Fibroblast of upper back skin (primary cell): Measurements from ENCODE around the gene HEATR5A.

Experiments used
- DNase-seq: peaks from one replicate; pipeline ENCODE4 v3.0.0-alpha.2; 2013

Gene HEATR5A

DNA sequence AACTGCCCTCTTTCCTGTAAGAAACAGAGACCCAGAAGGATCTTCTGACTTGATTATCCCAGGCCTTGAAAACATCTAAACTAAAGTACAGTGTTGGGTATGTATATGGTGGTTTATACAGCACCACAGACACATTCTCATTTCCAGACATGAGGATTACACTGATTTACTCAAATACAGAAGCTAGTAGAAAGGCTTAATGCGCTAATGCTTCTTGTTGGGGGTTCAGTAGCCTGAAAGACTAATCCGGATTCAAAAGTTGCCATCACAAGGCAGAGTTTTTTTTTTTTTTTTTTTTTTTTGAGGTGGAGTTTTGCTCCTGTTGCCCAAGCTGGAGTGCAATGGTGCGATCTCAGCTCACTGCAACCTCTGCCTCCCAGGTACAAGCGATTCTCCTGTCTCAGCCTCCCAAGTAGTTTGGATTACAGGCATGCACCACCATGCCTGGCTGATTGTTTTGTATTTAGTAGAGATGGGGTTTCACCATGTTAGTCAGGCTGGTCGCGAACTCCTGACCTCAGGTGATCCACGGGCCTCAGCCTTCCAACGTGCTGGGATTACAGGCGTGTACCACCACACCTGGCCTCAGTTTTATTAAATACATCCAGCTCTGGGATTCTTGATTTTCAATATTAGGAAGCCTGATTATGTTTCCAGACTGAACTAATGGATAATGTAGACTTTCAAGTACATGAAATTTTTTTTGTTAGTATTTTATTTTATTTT, 166.4 kb downstream of the HEATR5A start:
- no peak for DNase-seq

DNA sequence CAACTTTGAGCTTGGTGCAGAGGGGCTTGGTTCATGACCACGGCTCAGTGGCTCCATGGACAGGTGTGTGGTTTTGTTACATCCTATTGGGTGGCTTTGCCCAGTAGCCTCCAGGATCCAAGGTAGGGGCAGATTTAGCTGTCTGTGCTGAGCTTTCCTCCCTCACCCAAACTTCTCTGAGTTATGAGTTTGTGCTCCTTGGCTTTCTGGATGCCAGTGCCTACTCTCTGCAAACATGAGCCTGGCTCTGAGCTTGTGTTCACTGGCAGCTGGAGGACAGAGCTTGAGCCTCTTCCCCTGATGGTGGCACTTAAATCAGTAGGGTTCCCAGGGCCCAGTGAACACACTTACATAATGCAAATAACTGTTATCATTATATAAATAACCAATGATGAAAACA, 167.5 kb downstream of the HEATR5A start:
- no peak for DNase-seq

DNA sequence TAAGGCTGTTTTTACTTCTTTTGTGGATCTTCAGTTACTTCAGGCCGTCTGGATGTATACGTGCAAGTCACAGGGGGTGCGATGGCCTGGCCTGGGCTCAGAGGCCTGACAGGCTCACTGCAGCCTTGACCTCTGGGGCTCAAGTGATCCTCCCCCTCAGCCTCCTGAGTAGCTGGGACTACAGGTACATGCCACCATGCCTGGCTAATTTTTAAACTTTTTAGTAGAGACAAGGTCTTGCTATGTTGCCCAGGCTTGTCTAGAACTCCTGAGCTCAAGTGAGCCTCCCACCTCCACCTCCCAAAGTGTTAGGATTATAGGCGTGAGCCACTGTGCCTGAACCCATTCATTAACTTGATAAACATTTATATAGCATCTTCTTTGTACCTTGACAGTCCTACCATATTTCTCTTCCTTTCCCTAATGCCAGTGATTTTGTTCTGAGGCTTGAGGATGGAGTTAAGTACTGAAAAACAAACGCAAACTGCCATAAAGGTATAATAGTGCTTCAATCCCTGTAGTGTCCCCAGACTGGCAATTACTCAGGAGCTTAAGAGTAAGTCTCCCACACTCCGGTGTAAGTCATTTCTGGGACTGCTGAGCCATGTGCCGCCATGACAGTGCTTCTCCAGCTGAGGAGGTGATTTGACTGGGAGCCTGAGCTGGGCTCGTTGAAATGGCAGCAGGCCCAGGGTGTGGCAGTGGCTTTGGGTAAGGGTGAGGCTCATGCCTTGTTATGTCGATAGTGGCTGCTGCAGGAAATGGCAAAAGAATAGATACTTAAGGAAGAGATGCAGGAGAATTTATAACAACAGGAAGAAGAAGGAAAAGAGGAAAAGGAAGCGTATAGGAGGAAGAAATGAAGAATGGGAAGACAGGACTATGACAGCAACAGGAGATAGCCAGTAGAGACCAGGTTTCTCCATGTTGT, 169.1 kb downstream of the HEATR5A start:
- DNase-seq: no peak

DNA sequence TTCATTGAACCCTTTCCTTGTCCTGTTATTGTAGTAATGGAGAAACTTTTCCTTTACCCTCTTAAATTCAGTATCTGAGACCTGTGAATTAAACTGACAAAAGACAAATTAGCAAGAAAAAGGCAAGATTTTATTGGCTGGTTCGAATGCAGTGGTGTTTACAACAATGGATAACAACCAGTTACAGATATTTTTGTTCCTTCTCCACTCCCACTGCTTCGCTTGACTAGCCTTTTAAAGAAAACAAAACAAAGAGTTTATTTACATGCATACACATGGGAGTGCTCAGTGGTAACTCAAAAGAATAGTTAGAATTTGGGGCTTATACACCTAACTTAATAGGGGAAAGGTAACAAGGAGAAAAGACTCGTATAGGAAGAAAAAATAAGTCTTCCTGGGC, 175.7 kb downstream of the HEATR5A start:
- no peak for DNase-seq

DNA sequence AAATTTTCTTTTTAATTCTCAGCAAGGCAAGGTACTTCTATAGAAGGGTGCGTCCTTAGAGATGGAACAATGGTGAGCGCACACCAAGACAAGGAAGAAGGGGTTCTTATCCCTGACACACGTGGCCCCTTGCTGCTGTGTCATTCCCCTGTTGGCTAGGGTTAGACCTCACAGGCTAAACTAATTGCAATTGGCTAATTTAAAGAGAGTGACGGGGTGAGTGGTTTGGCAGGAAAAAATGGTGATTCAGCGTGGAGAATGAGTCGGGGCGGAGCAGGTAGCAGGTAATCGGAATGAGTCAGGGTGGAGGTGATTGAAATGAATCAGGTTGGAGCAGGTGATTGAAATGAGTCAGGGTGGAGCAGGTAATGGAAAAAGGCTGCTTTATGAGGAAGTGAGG, 176.5 kb downstream of the HEATR5A start:
- DNase-seq: no peak

DNA sequence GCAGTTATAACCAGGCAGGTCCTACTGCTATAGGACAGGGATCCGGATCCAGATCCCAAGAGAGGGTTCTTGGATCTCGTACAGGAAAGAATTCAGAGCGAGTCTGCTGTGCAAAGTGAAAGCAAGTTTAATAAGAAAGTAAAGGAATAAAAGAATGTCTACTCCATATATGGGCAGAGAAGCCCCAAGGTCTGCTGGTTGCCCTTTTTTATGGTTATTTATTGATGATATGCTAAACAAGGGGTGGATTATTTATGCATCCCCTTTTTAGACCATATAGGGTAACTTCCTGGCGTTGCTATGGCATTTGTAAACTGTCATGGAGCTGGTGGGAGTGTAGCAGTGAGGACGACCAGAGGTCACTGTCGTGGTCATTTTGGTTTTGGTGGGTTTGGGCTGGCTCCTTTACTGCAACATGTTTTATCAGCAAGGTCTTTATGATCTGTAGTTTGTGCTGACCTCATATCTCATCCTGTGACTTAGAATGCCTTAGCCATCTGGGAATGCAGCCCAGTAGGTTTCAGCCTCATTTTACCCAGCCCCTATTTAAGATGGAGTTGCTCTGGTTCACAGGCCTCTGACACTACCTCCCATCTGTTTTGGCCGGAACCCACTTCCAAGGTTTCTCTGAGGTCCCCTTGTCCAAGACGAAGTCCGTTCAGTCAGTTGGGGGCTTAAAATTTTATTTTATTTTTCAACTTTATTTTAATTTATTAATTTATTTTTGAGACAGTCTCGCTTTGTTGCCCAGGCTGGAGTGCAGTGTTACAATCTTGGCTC, 178.0 kb downstream of the HEATR5A start:
- peak; percentile 27 for DNase-seq
